HG03457 (cell line): Measurements from ENCODE around the gene SNCAIP.

Experiments used
- ATAC-seq: cut with Tn5 transposase; IDR thresholded peaks from one replicate; pipeline ENCODE4 v1.9.1; 2021; ENCODE audit warnings: moderate number of reproducible peaks; ENCODE audit not compliant: unreplicated experiment

The SNCAIP gene

DNA sequence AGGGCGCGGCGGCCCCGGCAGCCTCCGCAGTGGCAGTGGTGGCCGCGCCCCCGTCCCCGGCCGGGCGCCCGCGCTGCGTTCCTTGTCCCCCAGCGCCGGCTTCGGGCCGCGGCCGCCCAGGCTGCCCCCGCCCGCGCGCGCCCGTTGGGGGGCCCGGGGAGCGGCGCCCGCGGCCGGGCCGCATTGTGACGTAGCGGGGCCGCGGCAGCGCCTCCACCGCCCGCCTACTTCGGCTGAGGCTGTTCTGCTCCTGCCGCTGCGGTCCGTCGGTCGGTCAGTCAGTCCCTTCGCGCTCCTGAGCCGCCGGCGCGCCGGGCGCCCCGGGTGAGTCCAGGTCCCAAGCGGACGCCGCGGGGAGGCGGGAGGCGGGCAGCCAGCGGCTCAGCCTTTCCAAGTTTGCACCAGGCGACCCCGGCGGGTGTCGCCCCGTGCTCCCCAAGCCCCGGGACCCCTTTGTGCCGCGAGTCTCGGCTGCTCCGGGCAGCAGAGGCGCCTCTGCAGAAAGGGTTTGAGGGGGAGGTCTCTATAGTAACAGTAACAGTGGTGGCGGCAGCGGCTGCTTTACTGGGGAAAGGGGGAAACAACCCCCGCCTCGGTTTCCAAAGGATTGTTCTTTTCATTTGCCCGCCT lies at the start of gene SNCAIP:
TSS of gene SNCAIP (plus strand) at position 277 of the 630 bp plus-strand sequence. CDS start 78,898 bp downstream, outside the sequence.
- ATAC-seq, result no peak

DNA sequence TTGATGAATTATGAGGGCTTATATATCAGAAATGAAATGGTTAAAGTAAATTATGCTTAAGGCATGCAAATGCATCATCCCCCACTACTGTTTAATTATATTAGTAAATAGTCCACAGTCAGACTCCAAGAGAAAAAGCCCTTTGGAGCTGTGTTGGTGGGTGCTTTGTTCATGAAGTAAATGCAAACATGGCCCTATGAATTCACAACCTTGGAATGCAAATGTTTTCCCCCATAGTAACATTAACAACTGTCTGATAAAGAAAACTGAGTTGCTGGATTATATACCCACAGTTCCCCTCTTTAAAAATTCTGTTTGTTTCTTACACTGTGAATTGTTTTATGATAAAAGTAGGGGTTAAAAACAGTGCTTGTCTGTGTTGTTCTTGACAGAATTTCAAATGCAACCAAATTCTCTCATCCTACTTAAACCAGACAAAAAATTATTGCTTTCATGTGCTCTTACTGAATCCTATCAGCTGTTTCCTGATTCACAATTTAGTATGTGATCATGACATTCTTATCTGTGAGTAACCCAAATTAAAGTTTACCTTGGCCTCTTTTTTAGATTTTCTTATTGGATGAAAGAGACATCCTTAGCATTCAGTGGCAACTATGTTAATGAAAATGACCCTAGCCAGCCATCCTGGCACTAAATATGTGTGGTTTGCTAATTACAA lies 48.5 kb upstream of the SNCAIP start:
- no peak for ATAC-seq

DNA sequence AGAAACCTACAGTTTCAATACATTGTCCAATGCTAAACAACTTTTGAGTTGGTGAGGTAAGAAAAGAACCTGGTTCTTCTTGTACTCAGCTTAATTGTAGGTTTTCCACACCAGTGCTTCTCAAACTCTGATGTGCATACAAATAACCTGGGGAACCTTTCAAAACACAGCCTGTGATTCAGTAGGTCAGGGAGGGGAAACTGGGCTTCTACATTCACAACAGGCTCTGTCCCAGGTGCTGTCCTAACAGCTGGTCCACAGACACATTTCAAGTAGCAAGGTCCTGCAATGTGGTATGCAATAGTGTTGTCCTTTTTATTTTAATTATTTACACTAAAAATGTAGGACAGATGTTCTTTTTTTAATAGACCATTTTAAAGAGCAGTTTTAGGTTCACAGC lies 47.4 kb upstream of the SNCAIP start:
- no peak for ATAC-seq

DNA sequence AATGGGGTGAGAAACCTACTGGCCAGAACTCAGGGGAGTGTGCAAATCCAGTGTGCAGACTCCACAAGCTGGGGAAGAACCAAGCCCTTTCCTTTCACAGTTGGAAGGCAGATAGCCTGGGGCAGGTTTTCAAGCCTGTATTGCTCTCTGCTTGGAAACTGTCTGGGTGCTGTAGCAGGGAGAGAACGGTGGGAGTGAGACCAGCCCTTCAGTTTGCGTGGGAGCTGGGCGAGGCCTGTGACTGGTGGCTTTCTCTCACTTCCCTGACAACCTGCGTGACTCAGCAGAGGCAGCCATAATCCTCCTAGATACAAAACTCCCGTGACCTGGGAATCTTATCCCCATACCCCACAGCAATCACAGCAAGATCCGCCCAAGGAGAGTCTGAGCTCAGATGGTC lies 44.9 kb upstream of the SNCAIP start:
- no peak for ATAC-seq

DNA sequence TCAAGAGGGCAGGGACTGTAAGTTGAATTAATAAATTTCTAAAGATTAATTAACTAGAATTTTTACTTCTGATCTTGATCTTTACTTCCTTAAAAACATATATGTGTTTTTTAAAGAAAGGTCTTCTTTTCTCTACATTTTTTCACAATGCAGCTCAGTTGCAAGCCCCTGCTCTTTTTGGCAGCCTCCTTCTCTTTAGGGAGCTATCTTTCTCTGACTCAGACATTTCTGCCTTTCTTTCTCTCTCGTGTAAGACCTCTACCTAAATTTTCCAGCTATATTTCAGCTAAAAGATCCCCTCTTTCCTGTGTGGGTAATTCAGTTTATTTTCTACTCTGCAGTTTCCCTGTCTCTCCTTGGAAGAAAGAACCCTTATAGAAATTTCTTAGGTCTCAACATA lies 38.3 kb upstream of the SNCAIP start:
- no peak for ATAC-seq

DNA sequence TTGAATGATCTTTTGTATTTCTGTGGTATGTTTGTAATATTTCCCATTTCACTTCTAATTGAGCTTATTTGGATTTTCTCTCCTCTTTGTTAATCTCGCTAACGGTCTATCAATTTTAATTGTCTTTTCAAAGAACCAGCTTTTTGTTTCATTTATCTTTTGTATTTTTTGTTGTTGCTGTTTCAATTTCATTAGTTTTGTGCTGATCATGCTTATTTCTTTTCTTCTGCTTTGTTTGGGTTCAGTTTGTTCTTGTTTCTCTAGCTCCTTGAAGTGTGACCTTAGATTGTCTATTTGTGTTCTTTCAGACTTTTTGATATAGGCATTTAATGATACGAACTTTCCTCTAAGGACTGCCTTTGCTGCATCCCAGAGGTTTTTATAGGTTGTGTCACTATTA lies 28.4 kb upstream of the SNCAIP start:
- no peak for ATAC-seq

DNA sequence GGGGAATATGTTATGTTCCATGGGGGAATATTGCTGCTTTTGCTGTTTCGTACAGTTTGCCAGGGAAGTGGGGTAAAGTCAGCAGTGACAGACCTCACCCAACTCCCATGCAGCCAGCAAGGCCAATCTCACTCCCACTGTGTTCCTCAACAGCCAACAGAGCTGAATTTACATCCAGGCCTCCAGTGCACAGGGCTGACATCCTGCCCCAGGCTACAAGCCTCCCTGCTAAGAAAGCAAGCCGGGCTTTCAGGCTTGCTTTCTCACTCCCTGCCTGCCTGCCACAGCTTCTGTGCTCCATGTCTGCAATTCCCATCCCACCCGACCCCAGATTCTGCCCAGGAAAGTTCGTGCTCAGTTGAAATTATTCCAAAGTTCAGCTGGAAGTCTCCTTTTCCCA lies 25.5 kb upstream of the SNCAIP start:
- ATAC-seq, result no peak

DNA sequence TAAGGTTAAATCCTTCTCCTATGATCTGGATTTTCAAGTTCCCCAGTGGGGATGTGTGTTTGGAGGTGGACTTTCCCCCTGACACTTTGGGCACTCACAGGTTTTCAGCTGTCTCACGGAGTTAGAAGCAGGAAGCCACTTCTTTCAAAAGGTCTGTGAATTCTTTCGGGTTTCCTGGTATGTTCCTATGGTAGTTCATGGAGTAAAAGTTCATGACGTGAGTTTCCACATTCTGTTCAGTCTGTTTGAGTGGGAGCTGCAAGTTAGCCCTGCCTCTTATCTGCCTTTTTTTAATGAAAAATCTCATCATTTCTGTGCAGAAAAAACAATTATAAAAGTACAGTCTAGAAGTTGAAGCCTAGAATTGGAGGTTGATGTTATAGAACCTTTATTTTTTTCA lies 24.9 kb upstream of the SNCAIP start:
- ATAC-seq, result no peak

DNA sequence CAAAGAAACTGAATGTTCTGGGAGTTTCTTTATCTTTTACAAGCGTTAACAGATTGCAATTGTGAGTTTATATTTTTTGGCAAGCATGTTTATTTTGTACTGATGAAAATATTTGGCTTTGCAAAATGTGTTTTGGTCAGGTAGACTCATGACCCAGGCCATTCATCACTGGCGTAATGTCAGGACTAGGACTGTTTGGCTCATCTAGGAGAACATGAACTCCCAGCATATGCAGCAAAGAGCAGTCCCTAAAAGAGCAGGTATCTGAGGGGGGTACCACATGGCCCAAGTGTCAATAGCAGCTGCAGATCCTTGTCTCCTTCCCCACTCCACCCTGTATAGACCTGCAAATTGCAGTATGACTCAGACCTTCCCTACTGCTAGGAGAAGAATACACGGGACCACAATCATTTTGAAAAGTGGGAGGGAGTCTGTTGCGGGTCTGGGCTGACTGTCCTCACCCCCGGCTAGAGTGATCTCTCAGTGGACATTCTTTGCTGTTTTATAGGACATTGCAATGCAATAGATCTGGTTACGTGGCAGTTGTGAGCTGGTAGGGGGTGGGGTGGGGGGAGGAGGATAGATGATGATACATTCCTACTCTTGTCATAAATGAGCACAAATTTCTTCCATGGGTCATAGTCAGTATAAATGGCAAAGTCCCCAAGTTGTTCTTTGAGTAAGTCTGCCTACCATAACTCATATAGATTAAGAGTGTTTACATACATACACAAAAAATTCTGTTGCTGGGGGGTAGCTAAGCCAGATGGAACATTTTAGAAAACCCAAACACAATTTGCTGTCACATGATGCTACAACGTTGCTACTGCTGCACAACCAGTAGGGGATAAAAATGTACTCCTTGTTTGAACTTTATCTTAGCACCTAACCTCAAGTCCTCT lies 20.8 kb upstream of the SNCAIP start:
- no peak for ATAC-seq

DNA sequence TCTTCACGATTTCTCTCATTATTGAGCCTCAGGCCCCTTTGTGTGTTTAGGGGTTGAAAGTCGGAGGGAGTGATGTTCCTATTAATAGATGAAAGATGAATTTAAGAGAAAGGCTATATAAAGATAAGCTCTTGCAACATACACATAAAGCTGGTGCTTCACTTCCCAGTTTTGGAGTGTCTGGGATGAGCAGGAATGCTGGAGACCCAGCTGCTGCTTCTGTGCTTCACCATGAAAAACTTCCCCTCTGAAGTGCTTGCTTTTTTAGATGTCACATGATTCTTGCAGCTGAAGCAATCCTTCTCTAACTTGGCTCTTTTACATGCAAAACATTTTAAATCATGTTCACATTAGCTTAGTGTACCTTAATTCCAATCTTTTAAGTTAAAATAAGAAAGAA lies 19.7 kb upstream of the SNCAIP start:
- no peak for ATAC-seq

DNA sequence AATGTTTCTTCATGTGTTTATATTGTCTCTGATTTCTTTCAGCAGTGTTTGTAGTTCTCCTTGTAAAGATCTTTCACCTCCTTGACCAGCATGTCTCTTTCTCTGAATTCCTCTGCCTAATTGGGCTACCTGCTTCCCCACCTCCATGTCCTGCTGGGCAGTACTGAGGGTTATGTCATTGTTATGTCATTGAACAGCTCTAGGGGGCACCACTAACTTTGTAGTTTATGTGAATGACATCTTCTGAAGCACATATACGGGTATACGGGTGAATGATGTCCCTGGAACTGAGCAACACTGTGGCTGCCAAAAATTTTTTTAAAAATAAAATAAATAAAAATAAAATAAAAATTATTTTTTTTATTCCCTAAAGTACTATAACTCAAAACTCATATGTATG lies 16.9 kb upstream of the SNCAIP start:
- no peak for ATAC-seq

DNA sequence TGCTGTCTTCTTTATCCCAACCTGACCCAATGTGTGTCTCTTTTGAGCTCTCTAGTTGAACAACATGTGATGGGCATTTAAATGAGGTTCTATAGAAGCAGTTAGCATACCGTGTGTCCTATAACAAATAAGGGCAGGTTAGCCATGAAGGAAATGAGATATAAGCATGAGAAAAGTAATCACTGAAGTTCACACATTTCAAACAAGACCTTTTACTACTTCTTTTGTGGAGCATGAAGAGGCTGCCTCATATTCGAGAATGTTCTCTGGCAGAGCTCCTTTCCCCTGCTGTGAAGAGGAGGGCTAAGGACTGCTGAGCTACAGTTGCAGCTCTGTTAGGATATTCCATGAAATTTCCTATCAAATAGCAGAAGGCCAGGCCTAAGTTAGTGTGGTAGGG lies 15.2 kb upstream of the SNCAIP start:
- ATAC-seq, result no peak

DNA sequence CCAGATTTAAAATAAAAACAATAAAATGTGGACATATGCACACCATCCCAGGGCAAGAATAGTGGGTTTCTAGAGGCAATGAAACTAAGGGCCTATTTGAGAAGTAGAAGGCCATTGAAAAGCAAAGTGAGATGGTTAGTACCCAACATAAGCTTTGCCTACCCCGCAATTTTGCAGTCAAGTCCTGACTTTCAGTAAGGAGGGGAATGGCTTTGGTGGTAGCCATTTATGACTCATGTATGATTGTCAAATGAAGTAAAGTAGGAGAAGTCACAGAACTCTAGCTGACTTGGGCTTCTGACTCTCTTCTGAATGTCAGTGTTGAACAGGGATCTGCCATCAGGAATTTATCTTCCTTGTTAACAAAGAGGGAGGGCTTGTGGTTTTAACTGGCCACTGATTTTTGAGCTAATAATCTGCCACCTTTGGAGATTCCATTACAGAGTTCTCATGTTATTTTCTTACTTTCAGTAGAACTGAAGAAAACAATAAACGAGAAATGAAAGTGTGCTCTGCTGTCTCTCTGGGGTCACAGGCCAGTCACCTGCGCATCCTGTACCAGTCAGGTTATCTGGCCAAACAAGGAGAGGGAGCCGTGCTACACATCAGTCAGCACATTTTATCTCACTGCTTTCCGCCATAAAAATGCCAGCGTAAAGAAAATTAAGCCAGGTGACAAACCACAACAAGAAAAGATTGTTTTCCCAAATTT lies 14.3 kb upstream of the SNCAIP start:
- ATAC-seq, result peak; percentile 89

DNA sequence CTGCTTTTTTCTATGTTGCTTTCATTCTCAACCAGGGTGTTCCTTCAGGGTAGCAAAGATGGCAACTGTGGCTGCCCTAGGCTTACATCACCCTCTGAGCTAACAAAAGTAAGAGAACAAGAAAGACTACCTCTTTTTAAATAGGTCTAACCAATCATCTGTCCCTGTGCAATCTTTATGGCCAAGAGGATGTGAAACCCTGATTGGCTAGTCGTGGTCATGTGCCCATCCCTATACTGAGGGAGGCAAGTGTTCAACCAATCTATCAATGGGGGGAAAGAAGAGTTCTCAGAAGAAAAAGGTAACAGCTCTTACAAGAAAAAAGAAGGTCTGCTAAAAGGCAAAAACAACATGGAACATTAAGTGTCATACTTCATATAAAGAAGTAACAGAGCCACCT lies 11.7 kb upstream of the SNCAIP start:
- no peak for ATAC-seq

DNA sequence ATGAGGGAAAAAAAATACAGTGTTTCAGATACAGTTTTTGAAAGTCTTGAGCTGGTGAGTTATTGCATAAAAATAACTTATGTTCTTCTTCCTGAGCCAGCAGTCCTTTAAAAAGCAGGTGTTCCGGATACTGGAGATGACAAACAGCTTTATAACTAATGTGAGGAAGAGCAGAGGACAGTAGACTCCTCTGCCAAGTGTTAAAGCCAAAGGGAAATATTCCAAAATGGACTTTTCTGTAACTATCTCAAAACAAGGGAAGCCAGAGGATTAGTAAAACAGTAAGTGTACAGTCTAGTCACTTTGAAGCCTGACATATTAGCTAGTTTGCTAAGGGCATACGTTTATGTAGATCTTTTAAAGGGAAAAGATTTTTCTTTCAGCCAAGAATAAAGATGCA lies 11.0 kb upstream of the SNCAIP start:
- no peak for ATAC-seq

DNA sequence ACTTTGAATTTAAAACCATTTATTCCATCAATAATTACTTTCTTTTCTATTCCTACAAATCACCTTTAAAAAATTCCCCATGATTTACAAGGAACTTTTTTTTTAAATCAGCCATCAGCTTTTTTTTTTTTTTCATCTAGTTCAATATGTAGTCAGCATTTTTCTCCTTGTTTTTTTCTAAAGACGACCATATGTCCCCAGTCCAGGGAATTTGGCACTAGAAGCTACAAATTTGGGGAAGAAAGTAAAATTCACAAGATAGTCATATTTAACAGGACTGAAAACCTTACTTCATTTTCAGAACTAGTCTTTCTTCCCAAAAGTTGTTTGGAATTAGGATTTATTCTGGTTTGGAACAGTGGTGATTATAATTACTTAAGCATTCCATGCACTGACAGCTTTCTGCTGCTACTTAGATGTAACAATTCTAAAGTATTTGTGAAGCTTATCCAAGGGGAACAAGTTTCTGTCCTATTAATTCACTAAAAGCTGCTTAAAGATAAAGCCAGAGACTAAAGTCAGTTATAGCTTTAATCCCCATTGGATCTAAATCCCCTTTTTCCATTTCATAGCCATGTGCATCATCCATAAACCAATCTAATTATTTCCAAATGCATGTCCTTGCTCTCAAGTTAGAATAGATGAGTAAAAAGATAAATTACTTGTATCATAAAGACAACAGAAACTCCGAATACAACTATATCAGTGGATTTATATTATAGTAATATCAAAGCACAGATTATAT lies 7.4 kb upstream of the SNCAIP start:
- no peak for ATAC-seq

DNA sequence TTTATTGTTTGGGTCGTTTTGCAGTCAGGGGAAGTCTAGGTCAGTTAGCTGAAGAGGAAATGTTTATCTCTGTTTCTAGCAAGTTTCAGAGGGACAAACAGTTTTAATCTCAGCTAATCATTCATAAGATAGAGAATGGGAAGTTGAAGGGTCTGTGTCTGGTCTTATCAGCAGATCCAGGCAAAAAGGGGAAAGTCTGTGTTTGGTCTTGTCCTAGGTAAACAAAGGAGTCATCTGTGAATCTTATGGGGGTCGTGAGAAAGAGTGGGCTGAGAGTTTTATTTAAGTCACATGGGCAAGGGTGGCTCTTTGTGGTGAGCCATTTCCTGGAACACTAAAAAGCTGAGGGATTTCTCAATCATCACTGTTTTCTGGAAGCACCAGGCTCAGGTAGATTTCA lies 5.6 kb upstream of the SNCAIP start:
- no peak for ATAC-seq

DNA sequence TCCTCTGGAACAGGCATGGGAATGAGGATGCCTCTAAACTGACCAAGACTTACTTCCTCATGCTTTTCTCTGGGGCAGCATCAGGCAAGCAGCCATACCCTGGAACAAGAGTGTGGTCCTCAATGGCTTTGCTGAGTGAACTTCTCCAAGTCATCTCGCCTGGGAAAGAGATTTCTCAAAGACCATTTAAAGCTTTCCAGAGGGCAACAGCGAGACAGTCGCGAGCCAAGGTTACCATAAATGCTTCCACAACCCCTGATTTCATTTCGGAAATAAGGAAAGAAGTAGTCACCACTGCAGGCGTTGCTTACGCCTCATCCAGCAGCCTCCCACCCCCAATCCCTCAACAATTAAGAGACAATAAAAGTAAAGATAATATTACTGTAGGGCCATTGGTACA lies 1.1 kb upstream of the SNCAIP start:
- ATAC-seq, result no peak

DNA sequence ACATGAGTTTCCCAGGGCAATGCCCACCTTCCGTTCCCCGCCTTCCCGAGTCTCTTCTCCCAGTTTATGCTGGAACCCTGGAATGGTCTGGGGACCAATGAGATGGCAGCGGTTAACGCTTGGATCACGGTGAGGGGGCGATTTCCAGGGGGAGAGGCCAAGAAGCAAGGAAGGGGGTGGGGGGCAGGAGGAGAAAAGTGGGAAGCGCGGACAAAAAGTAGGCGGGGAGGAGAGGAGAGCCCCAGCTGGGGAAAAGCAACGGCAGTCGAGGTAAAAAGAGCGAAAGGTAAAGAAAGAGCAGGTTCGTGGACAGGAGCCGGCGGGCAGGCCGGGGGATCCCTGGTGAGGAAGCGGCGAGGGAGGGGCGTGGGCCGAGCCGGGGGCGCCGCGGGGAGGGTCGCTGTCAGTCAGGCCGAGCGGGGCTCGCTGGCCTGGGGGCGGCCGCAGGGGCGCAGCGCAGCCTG lies 508 bp upstream of the SNCAIP start:
- ATAC-seq, result no peak

DNA sequence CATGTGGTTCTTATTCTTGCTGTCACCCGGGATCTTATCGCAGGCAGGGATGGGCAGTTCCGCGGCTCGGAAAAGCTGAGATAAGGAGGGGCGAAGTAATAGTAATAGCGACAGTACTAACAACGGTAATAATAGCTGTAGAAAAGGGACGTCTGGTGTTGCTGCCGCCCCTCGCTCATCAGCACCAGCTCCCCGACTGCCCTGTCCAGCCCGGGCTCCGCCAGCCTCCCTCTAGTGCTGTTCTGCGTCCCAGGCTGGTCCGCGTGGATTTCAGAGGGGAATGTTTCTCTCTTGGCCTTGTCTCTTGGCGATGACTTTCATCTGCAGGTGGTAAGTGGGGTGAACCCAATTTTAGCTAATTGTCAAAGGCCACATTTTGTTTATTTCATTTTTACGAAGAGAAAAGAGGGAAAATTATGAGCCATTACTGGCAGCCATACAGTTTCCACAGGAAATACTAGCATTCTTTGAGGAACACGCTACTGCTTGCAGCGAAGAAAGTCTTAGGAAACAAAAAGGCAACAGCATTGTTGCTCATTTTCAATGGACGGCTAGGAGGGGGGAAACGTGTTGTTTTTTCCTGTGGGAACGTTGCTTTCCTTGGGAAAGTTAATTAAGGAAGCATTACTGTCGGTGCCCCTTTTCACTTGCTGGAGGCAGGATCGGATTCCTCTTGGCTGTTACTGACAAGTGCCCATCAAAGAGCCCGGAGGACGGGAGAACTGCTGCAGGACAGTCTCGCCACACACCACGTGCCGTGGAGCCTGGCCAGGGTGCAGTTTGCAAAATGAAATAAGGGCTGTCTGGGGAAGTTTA lies 762 bp downstream of the SNCAIP start:
- no peak for ATAC-seq
